K562 (cell line): ENCODE data around the gene ATF1. TPM values are rescaled to one million over a fixed set of nuclear protein-coding genes. Genes with fewer than 3 reads are reported as not detected.

Experiments
- ATAC-seq: fragments of 200-7000 bp; cut with Tn5 transposase; 3 replicates; pipeline ENCODE4 v1.9.1; 2020; ENCODE audit warnings: moderate library complexity
- BruUV-seq: library from RNA; stranded (reverse); fragments of 400-500 nt; replicated peaks from 2 replicates; lab custom pipeline; 2021; lab: Mats Ljungman, UMichigan
- CTCF ChIA-PET: fragments of 300-600 bp; formaldehyde crosslinking; extraction: SDS; loops from one replicate; lab custom pipeline; 2021; ENCODE audit warnings: low intra/inter-chr PET ratio; lab: Yijun Ruan, JAX
- POLR2A ChIA-PET: fragments of 300-600, 350-650 bp; sonication (Branson Sonifier 250); formaldehyde crosslinking; extraction: SDS; loops from one replicate; lab custom pipeline; 2021; ENCODE audit warnings: antibody characterized with exemption, inconsistent platforms; lab: Yijun Ruan, JAX
- DNase-seq, 4 experiments: peaks; one replicate each; pipeline versions ENCODE4 v3.0.0 to v3.0.0-alpha.2; 2011 to 2018; ENCODE audit warnings: low spot score in 3 of 4, mixed read lengths in 3 of 4; ENCODE audit errors: extremely low read depth in 1 of 4
- FAIRE-seq: peaks from 2 replicates; lab custom pipeline; 2011; peaks lifted over from hg19 to GRCh38; lab: Jason Lieb, UNC
- H2AFZ ChIP-seq: 2 replicates; pipeline ENCODE4 v1.6.0; 2011; ENCODE audit warnings: low read depth, low read length, control low read depth, inconsistent platforms
- H3K27ac ChIP-seq: fragments of 200-600 bp; 3 replicates; pipeline ENCODE4 v1.8.0; 2011; ENCODE audit warnings: low read depth, mild to moderate bottlenecking, control low read depth, inconsistent platforms, low read length, moderate library complexity, mixed read lengths; ENCODE audit errors: extremely low read depth
- H3K27me3 ChIP-seq, 2 experiments: fragments of 300-600 bp in 1 of 2; 2 replicates in 1 of 2; 3 replicates in 1 of 2; pipeline versions ENCODE4 v1.6.0 to v1.8.0; 2011; ENCODE audit warnings: inconsistent platforms in 2 of 2, low read length in 2 of 2, mild to moderate bottlenecking in 1 of 2, mixed read lengths in 1 of 2, moderate library complexity in 1 of 2; ENCODE audit not compliant: control insufficient read depth in 2 of 2, insufficient read depth in 2 of 2
- H3K36me3 ChIP-seq: fragments of 300-600 bp; 3 replicates; pipeline ENCODE4 v1.8.0; 2011; ENCODE audit warnings: mild to moderate bottlenecking, low read length, inconsistent platforms; ENCODE audit not compliant: control insufficient read depth, insufficient read depth
- H3K4me1 ChIP-seq, 2 experiments: fragments of 200-600 bp in 1 of 2; replicated peaks in 1 of 2; 2 replicates in 1 of 2; 3 replicates in 1 of 2; pipeline versions ENCODE4 v1.5.1 to v1.8.0; 2011; ENCODE audit warnings: inconsistent platforms in 2 of 2, low read length in 2 of 2, mild to moderate bottlenecking in 1 of 2, mixed read lengths in 1 of 2, moderate library complexity in 1 of 2; ENCODE audit not compliant: control insufficient read depth in 2 of 2, insufficient read depth in 2 of 2
- H3K4me2 ChIP-seq: 2 replicates; pipeline ENCODE4 v1.6.1; 2011; ENCODE audit warnings: low read length, control low read depth, inconsistent platforms, mixed read lengths; ENCODE audit not compliant: insufficient read depth
- H3K4me3 ChIP-seq: fragments of 200-600 bp; sonication (generic), shearing (Covaris generic); 2 replicates; pipeline ENCODE4 v1.5.1; 2016; ENCODE audit warnings: control low read depth, inconsistent platforms
- H3K79me2 ChIP-seq: fragments of 200-600 bp; 3 replicates; pipeline ENCODE4 v1.8.0; 2011; ENCODE audit warnings: low read length, inconsistent platforms; ENCODE audit not compliant: control insufficient read depth, insufficient read depth
- H3K9ac ChIP-seq, 2 experiments: 2 replicates each; pipeline versions ENCODE4 v1.6.0 to v1.6.1; 2011; ENCODE audit warnings: low read depth in 2 of 2, low read length in 2 of 2, control low read depth in 1 of 2, inconsistent platforms in 1 of 2, mild to moderate bottlenecking in 1 of 2, mixed read lengths in 1 of 2; ENCODE audit not compliant: insufficient read depth in 1 of 2
- H3K9me1 ChIP-seq: one replicate; pipeline ENCODE4 v1.6.0; 2011; ENCODE audit warnings: inconsistent platforms, mild to moderate bottlenecking, low read length, moderate library complexity; ENCODE audit not compliant: control insufficient read depth, insufficient read depth
- H3K9me3 ChIP-seq: replicated peaks from 2 replicates; pipeline ENCODE4 v1.5.1; 2011; ENCODE audit warnings: low read depth, low read length, inconsistent platforms; ENCODE audit not compliant: control insufficient read depth, insufficient read depth
- H4K20me1 ChIP-seq: replicated peaks from 2 replicates; pipeline ENCODE4 v1.6.1; 2011; ENCODE audit warnings: low read length, inconsistent platforms, mixed read lengths; ENCODE audit not compliant: control insufficient read depth, insufficient read depth
- ARID1B ChIP-seq: fragments of 450-650 bp; IDR thresholded peaks from 2 replicates; pipeline ENCODE4 v1.6.1; 2016; ENCODE audit warnings: antibody characterized with exemption, mild to moderate bottlenecking, inconsistent platforms
- CHCHD3 ChIP-seq: fragments of 250-450 bp; sonication (Bioruptor Pico); IDR thresholded peaks from 2 replicates; pipeline ENCODE4 v2.1.2; 2022; ENCODE audit warnings: mild to moderate bottlenecking
- CHD2 ChIP-seq: IDR thresholded peaks from 2 replicates; pipeline ENCODE4 v1.6.1; 2011; ENCODE audit warnings: low read depth, low read length
- MEF2D ChIP-seq: conservative IDR thresholded peaks from 2 replicates; pipeline ENCODE4 v1.6.1; 2016; ENCODE audit warnings: low read depth, missing genetic modification characterization, missing compliant biosample characterization
- SOX6 ChIP-seq: fragments of 450-650 bp; IDR thresholded peaks from 2 replicates; pipeline ENCODE4 v1.6.1; 2014; ENCODE audit warnings: mild to moderate bottlenecking
- SRSF3 ChIP-seq: fragments of 200-400 bp; formaldehyde crosslinking; IDR thresholded peaks from 2 replicates; pipeline ENCODE4 v1.6.1; 2016; ENCODE audit warnings: mild to moderate bottlenecking, low read length, moderate library complexity; ENCODE audit not compliant: insufficient read depth
- TCF3 ChIP-seq: sonication (generic); formaldehyde crosslinking; IDR thresholded peaks from 2 replicates; pipeline ENCODE4 v1.4.0; 2020; ENCODE audit warnings: mild to moderate bottlenecking, missing genetic modification reagents
- ZNF384 ChIP-seq: IDR thresholded peaks from 2 replicates; pipeline ENCODE4 v1.6.1; 2012; ENCODE audit warnings: low read depth, low read length, improper control_type of control experiment
- ZNF695 ChIP-seq: fragments of 450-650 bp; formaldehyde crosslinking; IDR thresholded peaks from 2 replicates; pipeline ENCODE4 v1.4.0; 2020; ENCODE audit warnings: mild to moderate bottlenecking, moderate library complexity
- WGBS: fragments of 100-300 bp; shearing (Covaris generic); methylation state at CpG from one replicate; pipeline ENCODE4 v1.1.6; 2016; ENCODE audit warnings: low coverage, mixed read lengths; ENCODE audit not compliant: insufficient coverage; ENCODE audit errors: missing lambda C conversion rate; 5-methylcytosine and 5-hydroxymethylcytosine counted together
- in situ Hi-C: fragments of 300-500 bp; cut with MboI; formaldehyde crosslinking; loops from 4 replicates; pipeline ENCODE4 v1.15.0; 2018; ENCODE audit warnings: inconsistent platforms, mixed read lengths
- intact Hi-C: fragments of 100-400 bp; cut with micrococcal nuclease; formaldehyde crosslinking; loops from 2 replicates; pipeline ENCODE4 v1.14.2; 2022
- polyA plus RNA-seq, 8 experiments: library from polyadenylated mRNA; depleted of rRNA in 4 of 8; stranded (reverse) in 5 of 8; unstranded in 3 of 8; fragments of >200 nt; fragmentation: Nextera tagmentation in 2 of 8; fragmentation: Illumina TruSeq in 1 of 8; extraction: Ambion mirVana in 2 of 8; extraction: Trizol in 1 of 8; gene quantifications; 2 replicates each; pipeline versions ENCODE4 v1.2.1 to v1.2.3, GENCODE V29; 2011 to 2014; ENCODE audit warnings: inconsistent platforms in 1 of 8, missing spikeins in 1 of 8
- total RNA-seq, 7 experiments: library from RNA; depleted of rRNA in 6 of 7; stranded (reverse); fragments of >200 nt in 6 of 7; fragmentation: Illumina TruSeq in 2 of 7; extraction: Trizol in 2 of 7; gene quantifications; 2 replicates each; pipeline versions ENCODE4 v1.2.1 to v1.2.3, GENCODE V29; 2011 to 2021; ENCODE audit warnings: low replicate concordance in 1 of 7
- TF ChIP-seq, protein P1 (sequence below): sonication (generic); formaldehyde crosslinking; IDR thresholded peaks from 2 replicates; pipeline ENCODE4 v1.8.0; 2022; ENCODE audit warnings: mild to moderate bottlenecking, missing genetic modification reagents
- TF ChIP-seq, protein P2 (sequence below): fragments of 450-650 bp; formaldehyde crosslinking; conservative IDR thresholded peaks from 2 replicates; pipeline ENCODE4 v1.4.0; 2022; ENCODE audit warnings: mild to moderate bottlenecking, missing genetic modification characterization
- TF ChIP-seq, protein P3 (sequence below): fragments of 450-650 bp; IDR thresholded peaks from 2 replicates; pipeline ENCODE4 v1.6.1; 2016
- TF ChIP-seq, protein P4 (sequence below), 2 experiments: fragments of 250-450 bp in 1 of 2; fragments of 450-650 bp in 1 of 2; sonication (Bioruptor Pico) in 1 of 2; IDR thresholded peaks; 2 replicates each; pipeline versions ENCODE4 v1.6.1 to v1.8.0; 2016 to 2021; ENCODE audit warnings: mild to moderate bottlenecking in 2 of 2, moderate library complexity in 2 of 2, missing compliant biosample characterization in 1 of 2, missing genetic modification characterization in 1 of 2

Gene ATF1
- total and polyA plus RNA-seq, 9 of the 15 experiments (the other 6 are each of a cell fraction or from before 2014, with no cell fraction given): 19.8 to 83.5 (median 51.4) TPM

DNA sequence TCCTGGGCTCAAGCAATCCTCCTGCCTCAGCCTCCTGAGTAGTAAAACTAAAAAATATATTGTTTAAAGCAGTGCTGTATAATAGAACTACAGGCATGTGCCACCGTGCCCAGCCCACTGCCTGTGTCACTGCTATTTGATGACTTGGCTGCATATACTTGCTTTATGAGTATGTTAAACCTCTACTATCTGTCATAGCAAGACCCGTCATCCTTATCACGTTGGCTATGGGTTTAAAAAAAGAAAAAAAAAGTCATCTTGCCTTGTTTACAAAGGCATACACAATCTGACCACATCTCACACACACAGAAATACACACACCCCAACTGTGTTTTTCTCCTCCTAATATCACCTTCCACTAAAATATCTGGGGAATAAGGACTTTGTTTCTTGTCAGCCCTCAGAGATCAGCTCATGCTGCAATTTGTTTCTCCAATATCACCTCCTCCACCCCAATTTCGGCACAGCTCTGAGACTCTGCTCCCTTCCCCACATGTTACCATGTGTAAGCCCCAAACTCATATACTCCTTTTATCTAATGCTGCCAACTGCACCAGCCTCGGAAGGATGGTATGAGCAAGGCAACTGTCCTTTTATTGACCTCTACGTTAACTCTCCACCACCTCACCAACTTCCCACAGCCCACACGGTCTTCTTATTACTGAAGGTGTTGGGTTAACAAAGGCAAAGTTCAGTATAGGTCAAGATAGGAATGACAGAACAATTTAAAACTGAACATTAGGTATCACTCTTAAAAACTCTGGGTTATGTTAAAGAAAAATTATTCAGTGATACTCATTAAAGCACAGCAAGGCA, 78.0 kb downstream of the ATF1 start:
- no peaks in the 10 kb centered on the region for H4K20me1 ChIP-seq
- peaks cover 5 to 8% of the 10 kb centered on the region in 2 experiments; a peak in 3 of 5 replicates for H3K4me1 ChIP-seq
- H3K36me3 ChIP-seq: no peaks in the 10 kb centered on the region
- H3K4me3 ChIP-seq: no peak overlapping the region
- H3K4me2 ChIP-seq: no peak overlapping the region
- no TSS peak for BruUV-seq
- intact Hi-C loops: no loop called here
- H3K9me1 ChIP-seq: no peaks in the 10 kb centered on the region
- ATAC-seq (no peak), FAIRE-seq (no peak), DNase-seq (no peak)
- ChIA-PET POLR2A (no interaction called here), CTCF (no interaction called here)
- no peaks in the 10 kb centered on the region for H3K79me2 ChIP-seq
- peaks cover 5% of the 10 kb centered on the region for H3K9me3 ChIP-seq
- H2AFZ ChIP-seq: peak overlapping the region; percentile 30
- in situ Hi-C loops: no loop called here
- no peak overlapping the region for H3K9ac ChIP-seq
- 19% methylated on average over 6 of the region's 7 CpGs for WGBS
- H3K27me3 ChIP-seq: no peaks in the 10 kb centered on the region
- H3K27ac ChIP-seq: no peak overlapping the region
- TF ChIP-seq CHD2 (no peak), ZNF695 (CRISPR knock-in tag) (no peak), SRSF3 (no peak), ARID1B (peak; percentile 39; the same call in 1 of the 2 replicates), ZNF384 (peak; percentile 77), CHCHD3 (CRISPR knock-in tag) (no peak), MEF2D (tag) (0 out of 2 replicates have a peak, but pooled peaks have one; percentile 19), SOX6 (0 out of 2 replicates have a peak, but pooled peaks have one; percentile 10), TCF3 (CRISPR knock-in tag) (peak; percentile 12; the same call in 1 of the 2 replicates)
- TF ChIP-seq, protein P1, sequence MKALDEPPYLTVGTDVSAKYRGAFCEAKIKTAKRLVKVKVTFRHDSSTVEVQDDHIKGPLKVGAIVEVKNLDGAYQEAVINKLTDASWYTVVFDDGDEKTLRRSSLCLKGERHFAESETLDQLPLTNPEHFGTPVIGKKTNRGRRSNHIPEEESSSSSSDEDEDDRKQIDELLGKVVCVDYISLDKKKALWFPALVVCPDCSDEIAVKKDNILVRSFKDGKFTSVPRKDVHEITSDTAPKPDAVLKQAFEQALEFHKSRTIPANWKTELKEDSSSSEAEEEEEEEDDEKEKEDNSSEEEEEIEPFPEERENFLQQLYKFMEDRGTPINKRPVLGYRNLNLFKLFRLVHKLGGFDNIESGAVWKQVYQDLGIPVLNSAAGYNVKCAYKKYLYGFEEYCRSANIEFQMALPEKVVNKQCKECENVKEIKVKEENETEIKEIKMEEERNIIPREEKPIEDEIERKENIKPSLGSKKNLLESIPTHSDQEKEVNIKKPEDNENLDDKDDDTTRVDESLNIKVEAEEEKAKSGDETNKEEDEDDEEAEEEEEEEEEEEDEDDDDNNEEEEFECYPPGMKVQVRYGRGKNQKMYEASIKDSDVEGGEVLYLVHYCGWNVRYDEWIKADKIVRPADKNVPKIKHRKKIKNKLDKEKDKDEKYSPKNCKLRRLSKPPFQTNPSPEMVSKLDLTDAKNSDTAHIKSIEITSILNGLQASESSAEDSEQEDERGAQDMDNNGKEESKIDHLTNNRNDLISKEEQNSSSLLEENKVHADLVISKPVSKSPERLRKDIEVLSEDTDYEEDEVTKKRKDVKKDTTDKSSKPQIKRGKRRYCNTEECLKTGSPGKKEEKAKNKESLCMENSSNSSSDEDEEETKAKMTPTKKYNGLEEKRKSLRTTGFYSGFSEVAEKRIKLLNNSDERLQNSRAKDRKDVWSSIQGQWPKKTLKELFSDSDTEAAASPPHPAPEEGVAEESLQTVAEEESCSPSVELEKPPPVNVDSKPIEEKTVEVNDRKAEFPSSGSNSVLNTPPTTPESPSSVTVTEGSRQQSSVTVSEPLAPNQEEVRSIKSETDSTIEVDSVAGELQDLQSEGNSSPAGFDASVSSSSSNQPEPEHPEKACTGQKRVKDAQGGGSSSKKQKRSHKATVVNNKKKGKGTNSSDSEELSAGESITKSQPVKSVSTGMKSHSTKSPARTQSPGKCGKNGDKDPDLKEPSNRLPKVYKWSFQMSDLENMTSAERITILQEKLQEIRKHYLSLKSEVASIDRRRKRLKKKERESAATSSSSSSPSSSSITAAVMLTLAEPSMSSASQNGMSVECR: no peak
- TF ChIP-seq, protein P2, sequence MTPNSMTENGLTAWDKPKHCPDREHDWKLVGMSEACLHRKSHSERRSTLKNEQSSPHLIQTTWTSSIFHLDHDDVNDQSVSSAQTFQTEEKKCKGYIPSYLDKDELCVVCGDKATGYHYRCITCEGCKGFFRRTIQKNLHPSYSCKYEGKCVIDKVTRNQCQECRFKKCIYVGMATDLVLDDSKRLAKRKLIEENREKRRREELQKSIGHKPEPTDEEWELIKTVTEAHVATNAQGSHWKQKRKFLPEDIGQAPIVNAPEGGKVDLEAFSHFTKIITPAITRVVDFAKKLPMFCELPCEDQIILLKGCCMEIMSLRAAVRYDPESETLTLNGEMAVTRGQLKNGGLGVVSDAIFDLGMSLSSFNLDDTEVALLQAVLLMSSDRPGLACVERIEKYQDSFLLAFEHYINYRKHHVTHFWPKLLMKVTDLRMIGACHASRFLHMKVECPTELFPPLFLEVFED (CRISPR knock-in tag): no peak
- TF ChIP-seq, protein P3, sequence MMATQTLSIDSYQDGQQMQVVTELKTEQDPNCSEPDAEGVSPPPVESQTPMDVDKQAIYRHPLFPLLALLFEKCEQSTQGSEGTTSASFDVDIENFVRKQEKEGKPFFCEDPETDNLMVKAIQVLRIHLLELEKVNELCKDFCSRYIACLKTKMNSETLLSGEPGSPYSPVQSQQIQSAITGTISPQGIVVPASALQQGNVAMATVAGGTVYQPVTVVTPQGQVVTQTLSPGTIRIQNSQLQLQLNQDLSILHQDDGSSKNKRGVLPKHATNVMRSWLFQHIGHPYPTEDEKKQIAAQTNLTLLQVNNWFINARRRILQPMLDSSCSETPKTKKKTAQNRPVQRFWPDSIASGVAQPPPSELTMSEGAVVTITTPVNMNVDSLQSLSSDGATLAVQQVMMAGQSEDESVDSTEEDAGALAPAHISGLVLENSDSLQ: 0 out of 2 replicates have a peak, but pooled peaks have one; percentile 13
- TF ChIP-seq, protein P4, sequence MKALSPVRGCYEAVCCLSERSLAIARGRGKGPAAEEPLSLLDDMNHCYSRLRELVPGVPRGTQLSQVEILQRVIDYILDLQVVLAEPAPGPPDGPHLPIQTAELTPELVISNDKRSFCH (CRISPR knock-in tag; IDR thresholded peaks at IDR 0.05): no peak
- TF ChIP-seq, protein P4 (tag; IDR thresholded peaks at IDR 0.05): no peak
